NCI-H1417 treated with DMSO at 0.1 percent for 48 hours (cell line): Measurements from ENCODE around the gene UPF3A.
"Not testable (repeated sequence)": the region's sequence is repeated elsewhere in the genome, so short reads cannot be mapped to it uniquely, and the experiment has no call there.

Experiments used
- DNase-seq: peaks from one replicate; lab custom pipeline; 2025; lab: John Stamatoyannopoulos, UW

UPF3A gene

DNA sequence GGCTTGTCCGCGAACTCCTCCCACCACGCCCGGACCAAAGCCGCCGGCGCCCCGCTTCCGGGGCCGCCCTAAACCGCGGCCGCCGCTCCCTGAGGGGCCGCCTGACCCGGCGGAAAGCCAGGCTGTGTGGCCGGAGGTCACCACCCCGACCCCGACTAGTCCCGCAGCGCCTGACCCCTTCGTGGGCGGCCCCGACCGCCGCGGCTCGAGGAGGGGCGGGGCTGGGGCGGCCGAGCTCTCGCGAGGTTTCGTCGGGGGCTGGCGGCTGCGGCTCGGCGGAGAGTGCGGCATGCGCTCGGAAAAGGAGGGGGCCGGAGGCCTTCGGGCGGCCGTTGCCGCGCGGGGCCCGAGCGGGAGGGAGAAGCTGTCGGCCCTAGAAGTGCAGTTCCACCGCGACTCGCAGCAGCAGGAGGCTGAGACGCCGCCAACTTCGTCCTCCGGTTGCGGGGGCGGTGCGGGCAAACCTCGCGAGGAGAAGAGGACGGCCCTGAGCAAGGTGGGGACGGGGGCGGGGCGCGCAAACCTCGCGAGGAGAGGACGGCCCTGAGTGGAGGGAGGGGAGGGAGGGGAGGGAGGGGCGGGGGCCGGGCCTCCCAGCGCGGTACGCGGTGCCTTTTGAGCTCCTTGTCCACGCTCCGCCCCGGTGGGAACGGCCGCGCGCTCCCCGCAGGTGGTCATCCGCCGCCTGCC is at the start of gene UPF3A:
UPF3A (plus strand) TSS at position 251 of the 690 bp plus-strand sequence; CDS start at position 290, 39 bp downstream.
- DNase-seq = peak; percentile 90

DNA sequence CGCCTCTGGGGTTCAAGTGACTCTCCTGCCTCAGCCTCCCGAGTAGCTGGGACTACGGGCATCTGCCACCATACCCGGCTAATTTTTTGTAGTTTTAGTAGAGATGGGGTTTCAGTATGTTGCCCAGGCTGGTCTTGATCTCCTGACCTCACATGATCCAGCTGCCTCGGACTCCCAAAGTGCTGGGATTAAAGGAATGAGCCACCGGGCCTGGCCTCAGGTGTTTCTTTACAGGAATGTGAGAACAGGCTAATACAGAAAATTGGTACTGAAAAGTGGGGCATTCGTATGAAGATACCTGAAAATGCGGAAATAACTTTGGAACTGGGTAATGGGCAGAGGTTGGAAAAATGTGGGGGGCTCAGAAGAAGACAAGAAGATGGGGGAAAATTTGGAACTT is 49.5 kb upstream of the UPF3A start:
- no peak for DNase-seq

DNA sequence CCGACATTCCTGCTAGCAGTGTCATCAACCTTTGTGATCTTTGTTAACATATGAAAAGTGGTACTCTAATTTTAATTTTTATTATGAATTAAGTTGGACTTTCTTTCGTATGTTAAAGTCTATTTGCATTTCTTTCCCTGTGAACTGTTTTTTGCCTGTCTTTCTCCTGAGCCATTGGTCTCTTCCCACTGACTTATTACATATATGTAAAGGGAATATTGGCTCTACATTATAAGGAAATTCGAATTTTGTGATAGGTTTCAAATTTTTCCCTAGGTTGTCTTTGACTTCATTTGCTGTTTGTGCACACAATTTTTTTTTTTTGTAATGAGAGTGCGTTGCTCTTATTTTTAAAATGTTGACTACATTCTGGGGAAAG is 47.1 kb upstream of the UPF3A start:
- no peak for DNase-seq

DNA sequence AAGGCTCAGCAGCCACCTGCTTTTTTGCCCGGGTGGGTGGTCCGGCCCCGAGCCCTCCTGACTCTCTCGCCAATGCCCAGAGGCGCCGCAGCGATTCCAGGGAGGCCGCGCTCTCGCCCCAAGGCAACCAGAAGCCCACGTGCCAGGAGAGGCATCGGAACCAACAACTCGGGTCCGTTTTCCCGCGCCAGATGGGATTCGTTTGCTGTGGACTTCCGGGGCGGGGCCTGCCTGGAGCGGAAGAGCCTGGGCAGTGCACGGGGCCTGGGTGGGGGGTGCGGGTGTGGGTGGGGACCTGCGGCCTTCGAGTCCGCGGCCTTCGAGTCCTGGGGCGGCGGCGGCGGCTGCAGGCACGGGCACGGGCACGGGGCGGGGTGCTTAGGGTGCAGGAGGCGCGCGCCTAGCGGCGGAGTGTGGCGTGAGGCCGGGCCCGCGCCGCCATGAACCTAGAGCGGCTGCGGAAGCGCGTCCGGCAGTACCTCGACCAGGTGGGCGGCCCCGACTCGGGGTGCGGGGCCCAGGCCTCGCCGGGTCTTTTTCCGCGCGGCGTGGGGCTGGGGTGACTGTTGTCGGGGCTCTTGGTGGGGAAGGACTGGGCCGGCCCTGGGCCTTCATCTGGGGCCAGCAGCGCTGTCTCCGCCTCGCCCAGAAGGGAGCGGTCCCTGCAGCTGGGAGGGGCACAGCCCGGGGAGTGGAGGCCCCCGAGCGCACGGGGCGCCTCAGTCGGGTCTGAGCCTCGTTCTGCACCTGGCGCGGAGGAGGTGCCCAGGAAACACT is 46.6 kb upstream of the UPF3A start, which contains the start of gene CDC16:
CDC16 (plus strand) TSS at position 253 of the 777 bp plus-strand sequence; CDS start at position 441, 188 bp downstream.
- peak; percentile 74 for DNase-seq

DNA sequence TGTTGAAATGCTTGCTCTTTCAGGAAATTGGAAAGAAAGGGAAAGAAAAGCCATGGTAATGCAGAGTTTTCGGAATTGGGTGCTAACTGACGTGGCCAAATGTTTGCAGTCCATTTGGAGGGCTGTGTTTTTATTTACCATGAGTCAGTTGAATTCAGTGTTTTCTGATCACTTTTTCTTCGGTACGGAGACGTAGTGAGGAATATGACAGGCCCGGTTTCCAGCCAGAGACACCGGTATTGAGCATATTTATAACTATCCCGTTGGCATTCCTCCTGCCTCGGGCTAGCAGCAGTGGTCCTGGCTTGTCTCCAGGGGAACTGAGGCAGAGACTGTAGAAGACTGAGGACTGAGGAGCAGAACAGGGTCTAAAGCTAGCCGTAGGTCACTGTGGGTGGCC is 45.7 kb upstream of the UPF3A start:
- DNase-seq = no peak

DNA sequence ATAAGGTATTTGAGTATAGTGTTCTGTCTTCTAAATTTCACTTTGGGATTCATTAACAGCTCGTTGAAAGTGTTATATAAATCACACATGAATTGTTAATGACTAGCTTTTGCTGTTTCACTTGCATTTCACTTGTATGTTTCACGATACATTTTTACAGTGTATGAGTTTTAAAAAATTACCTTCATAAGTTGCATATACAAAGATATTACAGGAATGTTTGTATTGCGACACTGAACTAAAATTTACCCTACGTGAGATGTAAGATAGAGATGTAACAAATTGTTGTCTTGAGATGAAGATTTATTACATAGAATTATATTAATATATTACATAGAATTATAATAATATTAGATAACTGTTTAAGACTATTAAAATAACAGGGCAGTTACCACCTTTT is 45.2 kb upstream of the UPF3A start:
- DNase-seq = no peak

- no peak for DNase-seq
These were observed 43.8 kb upstream of the UPF3A start for GRCh38 chr13:114237415-114238112.

DNA sequence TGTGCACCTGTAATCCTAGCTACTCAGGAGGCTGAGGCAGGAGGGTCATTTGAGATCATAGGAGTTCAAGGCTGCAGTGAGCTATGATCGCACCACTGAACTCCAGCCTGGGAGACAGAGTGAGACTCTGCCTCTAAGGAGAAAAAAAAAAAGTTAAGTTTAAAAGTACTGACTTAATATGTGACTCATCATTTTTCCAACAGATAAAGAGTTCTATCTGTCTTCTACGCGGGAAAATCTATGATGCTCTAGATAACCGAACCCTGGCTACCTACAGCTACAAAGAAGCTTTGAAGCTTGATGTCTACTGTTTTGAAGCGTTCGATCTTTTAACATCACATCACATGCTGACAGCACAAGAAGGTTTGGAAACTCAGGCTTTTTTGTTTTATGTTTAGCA is 39.5 kb upstream of the UPF3A start:
- DNase-seq = no peak

DNA sequence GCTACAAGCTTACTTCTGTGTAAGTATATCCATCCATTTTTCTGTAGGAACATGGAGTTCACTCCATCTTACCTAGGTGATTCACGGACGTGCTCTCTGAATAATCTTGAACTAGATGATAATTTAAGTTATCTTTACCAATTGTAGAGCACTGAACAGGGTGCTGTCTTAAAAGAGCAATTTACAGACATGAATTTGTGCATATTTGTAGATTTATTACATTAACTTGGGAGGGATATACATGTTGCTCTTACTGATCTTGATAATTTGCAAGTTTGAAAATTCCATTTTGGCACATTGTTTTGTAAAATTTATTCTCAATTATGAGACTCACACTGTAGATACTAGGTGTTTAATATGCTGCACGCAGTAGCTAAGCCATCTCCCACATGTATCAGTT is 37.4 kb upstream of the UPF3A start:
- DNase-seq = no peak

DNA sequence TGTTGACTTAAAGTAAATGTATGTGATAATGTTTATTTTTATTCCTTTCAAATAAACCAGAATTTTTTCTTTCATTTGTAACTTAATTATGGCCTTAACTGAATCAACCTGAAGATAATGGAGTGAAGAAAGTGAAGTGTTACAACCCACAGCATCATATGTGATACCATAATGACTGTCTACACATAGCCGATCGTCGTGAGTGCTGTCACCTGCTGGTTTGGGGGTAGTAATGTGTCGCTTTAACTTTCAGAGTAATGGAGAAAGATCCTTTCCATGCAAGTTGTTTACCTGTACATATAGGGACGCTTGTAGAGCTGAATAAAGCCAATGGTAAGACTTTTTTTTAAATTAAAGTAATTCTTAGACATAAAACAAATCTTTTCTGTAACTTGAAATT is 36.8 kb upstream of the UPF3A start:
- DNase-seq = no peak

GRCh38 chr13:114248011-114248410 is 33.4 kb upstream of the UPF3A start:
- no peak for DNase-seq

GRCh38 chr13:114249077-114249476 is 32.3 kb upstream of the UPF3A start:
- DNase-seq = peak; percentile 82

DNA sequence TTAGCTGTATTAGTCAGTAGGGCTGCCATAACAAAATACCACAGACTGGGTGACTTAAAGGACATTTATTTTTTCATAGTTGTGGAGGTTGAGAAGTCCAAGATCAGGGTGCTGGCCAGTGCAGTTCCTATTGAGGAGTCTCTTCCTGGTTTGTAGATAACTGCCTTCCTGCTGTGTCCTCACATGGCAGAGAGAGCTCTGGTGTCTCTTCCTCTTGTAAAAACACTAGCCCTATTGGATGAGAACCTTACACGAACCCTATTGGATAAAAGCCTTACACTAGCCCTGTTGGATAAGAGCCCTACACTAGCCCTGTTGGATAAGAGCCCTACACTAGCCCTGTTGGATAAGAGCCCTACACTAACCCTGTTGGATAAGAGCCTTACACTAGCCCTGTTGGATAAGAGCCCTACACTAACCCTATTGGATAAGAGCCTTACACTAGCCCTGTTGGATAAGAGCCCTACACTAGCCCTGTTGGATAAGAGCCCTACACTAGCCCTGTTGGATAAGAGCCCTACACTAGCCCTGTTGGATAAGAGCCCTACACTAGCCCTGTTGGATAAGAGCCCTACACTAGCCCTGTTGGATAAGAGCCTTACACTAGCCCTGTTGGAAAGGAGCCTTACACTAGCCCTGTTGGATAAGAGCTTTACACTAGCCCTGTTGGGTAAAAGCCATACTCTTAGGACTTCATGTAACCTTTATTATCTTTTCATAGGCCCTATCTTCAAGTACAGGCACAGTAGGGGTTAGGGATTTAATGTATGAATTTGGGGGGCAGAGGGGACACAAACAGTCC is 29.6 kb upstream of the UPF3A start:
- DNase-seq = not testable (repeated sequence)

GRCh38 chr13:114256547-114256946 is 24.9 kb upstream of the UPF3A start:
- no peak for DNase-seq

GRCh38 chr13:114257014-114257413 is 24.4 kb upstream of the UPF3A start:
- DNase-seq = no peak

DNA sequence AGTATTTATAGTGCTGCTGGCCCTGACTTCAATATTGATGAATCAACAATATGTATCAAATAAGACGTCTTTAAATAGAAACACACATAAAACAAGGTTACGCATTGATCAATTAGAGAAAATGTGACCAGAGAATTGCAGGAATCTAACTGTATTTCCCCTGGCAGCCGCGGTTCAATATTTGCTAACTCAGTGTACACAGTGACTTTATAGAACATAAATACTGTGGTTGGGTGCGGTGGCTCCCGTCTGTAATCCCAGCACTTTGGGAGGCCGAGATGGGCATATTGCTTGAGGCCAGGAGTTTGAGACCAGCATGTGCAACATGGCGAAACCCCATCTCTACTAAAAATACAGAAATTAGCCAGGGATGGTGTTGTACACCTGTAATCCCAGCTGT is 22.8 kb upstream of the UPF3A start:
- no peak for DNase-seq

GRCh38 chr13:114259374-114259773 is 22.0 kb upstream of the UPF3A start:
- no peak for DNase-seq

GRCh38 chr13:114259974-114260373 is 21.4 kb upstream of the UPF3A start:
- DNase-seq = peak; percentile 74

DNA sequence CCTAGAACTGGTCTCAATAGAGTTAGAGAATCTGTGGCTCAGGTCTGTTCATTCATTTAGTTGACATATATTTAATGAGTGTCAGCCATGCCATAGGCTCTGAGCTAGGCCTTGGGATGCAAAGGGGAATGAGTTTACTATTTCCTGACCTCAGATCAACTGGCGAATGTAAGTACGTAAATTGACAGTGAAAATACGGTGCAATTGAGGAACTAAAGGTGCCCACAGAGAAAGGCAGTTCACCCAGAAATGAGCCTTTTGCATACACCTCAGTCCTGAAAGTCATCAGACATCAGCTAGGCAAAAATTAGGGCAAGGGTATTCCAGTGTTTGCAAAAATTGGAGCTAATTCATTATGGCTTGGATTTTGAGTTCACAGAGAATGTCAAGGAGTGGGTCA is 20.6 kb upstream of the UPF3A start:
- DNase-seq = no peak

- DNase-seq = no peak
These were observed 20.0 kb upstream of the UPF3A start for GRCh38 chr13:114261328-114261965.

GRCh38 chr13:114263578-114263977 is 17.8 kb upstream of the UPF3A start:
- no peak for DNase-seq

DNA sequence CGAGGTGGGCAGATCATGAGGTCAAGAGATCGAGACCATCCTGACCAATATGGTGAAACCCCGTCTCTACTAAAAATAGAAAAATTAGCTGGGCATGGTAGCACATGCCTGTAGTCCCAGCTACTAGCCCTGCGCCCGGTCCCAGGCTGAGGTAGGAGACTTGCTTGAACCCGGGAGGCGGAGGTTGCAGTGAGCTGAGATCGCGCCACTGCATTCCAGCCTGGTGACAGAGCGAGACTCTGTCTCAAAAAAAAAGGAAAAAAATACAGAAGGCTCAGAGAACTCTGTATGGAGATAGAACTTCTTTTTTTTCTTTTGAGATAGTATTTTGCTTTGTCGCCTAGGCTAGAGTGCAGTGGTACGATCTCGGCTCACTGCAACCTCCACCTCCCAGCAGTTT is 17.1 kb upstream of the UPF3A start:
- not testable (repeated sequence) for DNase-seq
